ENCODE measurements around the gene KRTAP12-4.
"Not testable (repeated sequence)": the region's sequence is repeated elsewhere in the genome, so short reads cannot be mapped to it uniquely, and the experiment has no call there.

Gene KRTAP12-4

GRCh38 chr21:44686843-44687561, 32.5 kb upstream of the KRTAP12-4 start:
- DNase-seq (ENCODE audit: low read depth) = no peak

GRCh38 chr21:44686000-44686781, 31.7 kb upstream of the KRTAP12-4 start:
- no peak for DNase-seq (ENCODE audit: low read depth)

GRCh38 chr21:44685050-44685449, 30.6 kb upstream of the KRTAP12-4 start:
- DNase-seq (ENCODE audit: low read depth) = not testable (repeated sequence)

GRCh38 chr21:44684483-44684882, 30.0 kb upstream of the KRTAP12-4 start:
- DNase-seq (ENCODE audit: low read depth) = no peak

GRCh38 chr21:44684077-44684476, 29.6 kb upstream of the KRTAP12-4 start:
- no peak for DNase-seq (ENCODE audit: low read depth)

- no peak for DNase-seq (ENCODE audit: low read depth)
Observed at GRCh38 chr21:44682580-44683151, 28.2 kb upstream of the KRTAP12-4 start.

- no peak for DNase-seq (ENCODE audit: low read depth)
Observed at GRCh38 chr21:44681861-44682579, 27.6 kb upstream of the KRTAP12-4 start, which contains the start of gene KRTAP12-1. Gene KRTAP12-1 (minus strand): TSS chr21:44682163. CDS start chr21:44682123, 40 bp downstream.

- DNase-seq (ENCODE audit: low read depth) = no peak
Observed at GRCh38 chr21:44681152-44681551, 26.7 kb upstream of the KRTAP12-4 start.

GRCh38 chr21:44677881-44678280, 23.4 kb upstream of the KRTAP12-4 start:
- DNase-seq (ENCODE audit: low read depth) = no peak

- no peak for DNase-seq (ENCODE audit: low read depth)
Observed at GRCh38 chr21:44671911-44672310, 17.5 kb upstream of the KRTAP12-4 start.

GRCh38 chr21:44670642-44671432, 16.4 kb upstream of the KRTAP12-4 start:
- DNase-seq (ENCODE audit: low read depth) = no peak

GRCh38 chr21:44667612-44668011, 13.2 kb upstream of the KRTAP12-4 start:
- no peak for DNase-seq (ENCODE audit: low read depth)

- no peak for DNase-seq (ENCODE audit: low read depth)
Observed at GRCh38 chr21:44666401-44667320, 12.2 kb upstream of the KRTAP12-4 start, which contains the start of gene KRTAP12-2. Gene KRTAP12-2 (minus strand): TSS chr21:44666927. CDS start chr21:44666886, 41 bp downstream.

GRCh38 chr21:44664691-44665090, 10.2 kb upstream of the KRTAP12-4 start:
- DNase-seq (ENCODE audit: low read depth) = no peak

- DNase-seq (ENCODE audit: low read depth) = not testable (repeated sequence)
Observed at GRCh38 chr21:44661567-44661966, 7.1 kb upstream of the KRTAP12-4 start.

- no peak for DNase-seq (ENCODE audit: low read depth)
Observed at GRCh38 chr21:44658913-44659595, 4.6 kb upstream of the KRTAP12-4 start.

- DNase-seq (ENCODE audit: low read depth) = no peak
Observed at GRCh38 chr21:44658541-44658910, 4.1 kb upstream of the KRTAP12-4 start.

GRCh38 chr21:44657635-44658540, 3.4 kb upstream of the KRTAP12-4 start, which contains the start of gene KRTAP12-3:
Gene KRTAP12-3 (plus strand): TSS chr21:44657932. CDS start chr21:44657980, 48 bp downstream.
- DNase-seq (ENCODE audit: low read depth) = no peak

Measured in HS-27A (cell line).